Stomach (tissue), 9 donors: Measurements from ENCODE around the gene CPLX1. TPM values are rescaled to one million over a fixed set of nuclear protein-coding genes. Genes with fewer than 3 reads are reported as not detected.

Source experiments
- DNase-seq, 2 donors: peaks; one replicate each; pipeline versions ENCODE4 v3.0.0 to v3.0.0-alpha.2; 2013 to 2019
- H3K27ac ChIP-seq, 5 donors: fragments of 200-600 bp in 4 of 5; sonication (generic) in 4 of 5; one replicate each; pipeline ENCODE4 v1.5.1; 2013 to 2019; ENCODE audit warnings: mild to moderate bottlenecking in 1 of 5, moderate library complexity in 1 of 5
- H3K27me3 ChIP-seq, 3 donors: fragments of 200-600 bp; sonication (generic); one replicate each; pipeline ENCODE4 v1.5.1; 2017 to 2019; ENCODE audit warnings: mixed run types in 1 of 3
- H3K36me3 ChIP-seq, 4 donors: fragments of 200-600 bp; sonication (generic); 1 replicate in 3 of 4; 2 replicates in 1 of 4; pipeline ENCODE4 v1.5.1; 2016 to 2019
- H3K4me1 ChIP-seq, 4 donors: fragments of 200-600 bp; sonication (generic); one replicate each; pipeline ENCODE4 v1.5.1; 2016 to 2019
- H3K4me3 ChIP-seq, 4 donors: fragments of 200-600 bp; sonication (generic) in 3 of 4; one replicate each; pipeline ENCODE4 v1.5.1; 2016 to 2019; ENCODE audit warnings: mild to moderate bottlenecking in 1 of 4
- H3K9me3 ChIP-seq, 4 donors: fragments of 200-600 bp; sonication (generic); one replicate each; pipeline ENCODE4 v1.5.1; 2016 to 2019
- EP300 ChIP-seq: sonication (generic); formaldehyde crosslinking; IDR thresholded peaks from one replicate; pipeline ENCODE4 v1.6.1; 2017; ENCODE audit warnings: antibody characterized with exemption
- POLR2A ChIP-seq, 4 donors: fragments of 450-650 bp; IDR thresholded peaks; one replicate each; pipeline ENCODE4 v1.6.1; 2016; ENCODE audit warnings: antibody characterized with exemption in 4 of 4, control low read depth in 2 of 4, mild to moderate bottlenecking in 1 of 4, moderate library complexity in 1 of 4
- POLR2AphosphoS5 ChIP-seq, 3 donors: sonication (generic); formaldehyde crosslinking; IDR thresholded peaks; one replicate each; pipeline ENCODE4 v1.6.1; 2016; ENCODE audit warnings: antibody characterized with exemption in 3 of 3
- WGBS, 5 donors: extraction: QIAGEN DNeasy Blood & Tissue Kit in 3 of 5; methylation state at CpG; one replicate each; pipeline versions ENCODE4 v1.1.5 to v1.1.7; 2013 to 2018; 5-methylcytosine and 5-hydroxymethylcytosine counted together
- intact Hi-C: fragments of 100-400 bp; cut with DNase I; formaldehyde crosslinking; loops from one replicate; pipeline ENCODE4 v1.15.1; 2023; ENCODE audit warnings: low total_unique reads
- polyA plus RNA-seq, 3 donors: library from polyadenylated mRNA; stranded (reverse); fragments of 200-250 nt; gene quantifications; one replicate each; pipeline ENCODE4 v1.2.3, GENCODE V29; 2013
- total RNA-seq, 5 donors: library from RNA; depleted of rRNA; stranded (reverse); fragments of >200 nt; gene quantifications; one replicate each; pipeline versions ENCODE4 v1.1.0 to v1.2.3, GENCODE V29; 2014 to 2016
- TF ChIP-seq, protein P1 (sequence below), 7 experiments: fragments of 450-650 bp in 4 of 7; fragments of 200-600 bp in 3 of 7; sonication (generic) in 3 of 7; IDR thresholded peaks; one replicate each; pipeline ENCODE4 v1.5.1; 2016 to 2019; ENCODE audit warnings: antibody characterized with exemption in 7 of 7, control low read depth in 2 of 7, mild to moderate bottlenecking in 1 of 7
- donor health status: healthy with polysubstance abuse.
- donor health status: Bipolar disorder and iron deficiency.
- donor health status: healthy.

The CPLX1 gene
- total and polyA plus RNA-seq, 8 donors, result 0.37 to 2.9 (median 1.9) TPM; not detected in 3

DNA sequence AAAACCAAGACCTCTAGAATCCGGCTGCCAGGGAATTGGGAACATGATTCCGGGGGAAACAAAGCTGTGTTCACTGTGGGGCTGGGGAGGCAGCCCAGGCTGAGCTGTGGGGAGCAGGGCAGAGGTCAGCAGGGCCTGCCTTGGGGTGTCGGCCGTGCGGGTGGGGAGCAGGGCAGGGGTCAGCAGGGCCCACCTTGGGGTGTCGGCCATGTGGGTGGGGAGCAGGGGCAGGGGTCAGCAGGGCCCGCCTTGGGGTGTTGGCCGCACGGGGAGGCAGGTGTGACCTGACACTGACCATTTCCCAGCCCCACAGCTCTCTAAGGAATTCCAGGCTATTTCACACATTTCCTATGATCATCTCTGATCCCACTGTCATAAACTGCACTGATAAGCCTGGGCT, 45.6 kb upstream of the CPLX1 start:
- H3K27ac ChIP-seq, result no peak overlapping the region
- DNase-seq, result no peak
- 81 to 94% (median 87%) methylated on average over 7 to 9 of the region's 9 CpGs for WGBS, 5 donors
- H3K4me3 ChIP-seq, result no peak overlapping the region
- no peaks in the 10 kb centered on the region for H3K27me3 ChIP-seq
- H3K9me3 ChIP-seq, result no peaks in the 10 kb centered on the region
- TF ChIP-seq, protein P1, sequence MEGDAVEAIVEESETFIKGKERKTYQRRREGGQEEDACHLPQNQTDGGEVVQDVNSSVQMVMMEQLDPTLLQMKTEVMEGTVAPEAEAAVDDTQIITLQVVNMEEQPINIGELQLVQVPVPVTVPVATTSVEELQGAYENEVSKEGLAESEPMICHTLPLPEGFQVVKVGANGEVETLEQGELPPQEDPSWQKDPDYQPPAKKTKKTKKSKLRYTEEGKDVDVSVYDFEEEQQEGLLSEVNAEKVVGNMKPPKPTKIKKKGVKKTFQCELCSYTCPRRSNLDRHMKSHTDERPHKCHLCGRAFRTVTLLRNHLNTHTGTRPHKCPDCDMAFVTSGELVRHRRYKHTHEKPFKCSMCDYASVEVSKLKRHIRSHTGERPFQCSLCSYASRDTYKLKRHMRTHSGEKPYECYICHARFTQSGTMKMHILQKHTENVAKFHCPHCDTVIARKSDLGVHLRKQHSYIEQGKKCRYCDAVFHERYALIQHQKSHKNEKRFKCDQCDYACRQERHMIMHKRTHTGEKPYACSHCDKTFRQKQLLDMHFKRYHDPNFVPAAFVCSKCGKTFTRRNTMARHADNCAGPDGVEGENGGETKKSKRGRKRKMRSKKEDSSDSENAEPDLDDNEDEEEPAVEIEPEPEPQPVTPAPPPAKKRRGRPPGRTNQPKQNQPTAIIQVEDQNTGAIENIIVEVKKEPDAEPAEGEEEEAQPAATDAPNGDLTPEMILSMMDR (IDR thresholded peaks at IDR 0.05), result no peak
- TF ChIP-seq EP300 (no peak), POLR2AphosphoS5 (IDR thresholded peaks at IDR 0.05) (no peak), POLR2A (IDR thresholded peaks at IDR 0.05) (no peak)
- intact Hi-C loops, result no loop called here
- peaks cover 66 to 100% (median 98%) of the 10 kb centered on the region in 4 donors for H3K36me3 ChIP-seq
- H3K4me1 ChIP-seq, result no peaks in the 10 kb centered on the region

DNA sequence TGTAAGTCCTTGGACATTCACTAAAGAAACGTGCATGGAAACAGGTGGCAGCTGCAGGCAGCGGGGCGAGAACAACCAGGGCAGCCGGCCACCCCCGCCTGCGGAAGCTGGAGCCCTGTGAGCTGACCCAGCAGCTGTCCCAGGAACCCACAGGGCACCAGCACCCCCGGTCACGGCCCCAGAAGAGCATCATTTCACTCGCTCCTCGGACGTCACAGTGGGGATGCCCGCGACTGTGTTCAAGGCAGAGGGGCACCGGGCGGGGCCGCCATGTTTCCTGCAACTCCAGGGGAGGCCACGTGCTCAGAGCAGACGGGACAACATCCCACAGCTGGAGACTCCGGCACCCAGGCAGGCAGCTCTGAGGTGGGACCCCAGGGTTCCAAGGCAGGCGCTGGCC, 45.0 kb upstream of the CPLX1 start:
- TF ChIP-seq, protein P1 (IDR thresholded peaks at IDR 0.05), result no peak
- TF ChIP-seq POLR2AphosphoS5 (IDR thresholded peaks at IDR 0.05) (no peak), EP300 (no peak)
- Histone ChIP-seq H3K27ac (no peak overlapping the region), H3K27me3 (no peaks in the 10 kb centered on the region), H3K4me1 (no peaks in the 10 kb centered on the region), H3K36me3 (peaks cover 66 to 100% (median 98%) of the 10 kb centered on the region in 4 donors), H3K4me3 (no peak overlapping the region), H3K9me3 (no peaks in the 10 kb centered on the region)
- intact Hi-C loops, result no loop called here
- no peak for DNase-seq
- WGBS, 5 donors, result 91 to 97% (median 95%) methylated on average over 17 to 20 of the region's 20 CpGs

DNA sequence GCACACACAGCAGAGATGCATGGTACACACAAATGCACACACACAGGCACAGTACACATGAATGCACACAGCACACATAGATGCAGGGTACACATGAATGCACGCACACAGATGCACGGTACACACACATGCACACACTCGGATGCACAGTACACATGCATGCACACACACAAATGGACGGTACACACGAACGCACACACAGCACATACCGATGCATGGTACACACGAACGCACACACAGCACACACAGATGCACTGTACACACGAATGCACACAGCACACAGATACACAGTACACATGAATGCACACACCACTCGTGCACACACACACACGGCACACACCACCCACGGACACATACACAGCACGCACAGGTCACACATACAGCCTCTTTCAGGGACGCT, 43.8 kb upstream of the CPLX1 start:
- DNase-seq, result no peak
- H3K27me3 ChIP-seq, result no peaks in the 10 kb centered on the region
- TF ChIP-seq EP300, result no peak
- TF ChIP-seq POLR2A (IDR thresholded peaks at IDR 0.05), result no peak
- TF ChIP-seq POLR2AphosphoS5 (IDR thresholded peaks at IDR 0.05), result no peak
- TF ChIP-seq, protein P1 (IDR thresholded peaks at IDR 0.05), result no peak
- WGBS, 5 donors, result 93 to 98% (median 97%) methylated on average over 15 of the region's 15 CpGs
- H3K36me3 ChIP-seq, result peaks cover 68 to 100% (median 98%) of the 10 kb centered on the region in 4 donors
- H3K4me1 ChIP-seq, result no peaks in the 10 kb centered on the region
- H3K4me3 ChIP-seq, result no peak overlapping the region
- no peaks in the 10 kb centered on the region for H3K9me3 ChIP-seq
- H3K27ac ChIP-seq, result no peak overlapping the region
- intact Hi-C loops, result no loop called here

- no peak for TF ChIP-seq POLR2AphosphoS5 (IDR thresholded peaks at IDR 0.05)
- TF ChIP-seq POLR2A (IDR thresholded peaks at IDR 0.05), result no peak
- TF ChIP-seq, protein P1 (IDR thresholded peaks at IDR 0.05), result no peak
- no peak for TF ChIP-seq EP300
- no peak for DNase-seq
- peaks cover 72 to 100% (median 98%) of the 10 kb centered on the region in 4 donors for H3K36me3 ChIP-seq
- no peaks in the 10 kb centered on the region for H3K27me3 ChIP-seq
- no peaks in the 10 kb centered on the region for H3K9me3 ChIP-seq
- no peaks in the 10 kb centered on the region for H3K4me1 ChIP-seq
- H3K4me3 ChIP-seq, result no peak overlapping the region
- intact Hi-C loops, result no loop called here
- no peak overlapping the region for H3K27ac ChIP-seq
- 93 to 98% (median 97%) methylated on average over 13 to 21 of the region's 21 CpGs for WGBS, 5 donors
Observed at GRCh38 chr4:868421-868820, 42.5 kb upstream of the CPLX1 start.
